BE2C (cell line): ENCODE results near the gene PTPRD.

Experiments
- DNase-seq: peaks from one replicate; pipeline ENCODE4 v3.0.0-alpha.2; 2020
- H3K27me3 ChIP-seq: fragments of 250-450 bp; sonication (Bioruptor Pico); 2 replicates; pipeline ENCODE4 v1.5.1; 2020; ENCODE audit warnings: mild to moderate bottlenecking
- H3K36me3 ChIP-seq: fragments of 250-450 bp; sonication (Bioruptor Pico); 2 replicates; pipeline ENCODE4 v1.5.1; 2020; ENCODE audit warnings: mild to moderate bottlenecking
- H3K4me1 ChIP-seq: fragments of 250-450 bp; sonication (Bioruptor Pico); 2 replicates; pipeline ENCODE4 v1.5.1; 2020
- H3K4me3 ChIP-seq: 2 replicates; pipeline ENCODE4 v1.5.1; 2011; ENCODE audit warnings: low read depth, low read length
- H3K9me3 ChIP-seq: fragments of 250-450 bp; sonication (Bioruptor Pico); 2 replicates; pipeline ENCODE4 v1.5.1; 2020
- TF ChIP-seq, protein P1 (sequence below): IDR thresholded peaks from 2 replicates; pipeline ENCODE4 v1.5.1; 2012; ENCODE audit warnings: mild to moderate bottlenecking, low read depth, low read length

Gene PTPRD

DNA sequence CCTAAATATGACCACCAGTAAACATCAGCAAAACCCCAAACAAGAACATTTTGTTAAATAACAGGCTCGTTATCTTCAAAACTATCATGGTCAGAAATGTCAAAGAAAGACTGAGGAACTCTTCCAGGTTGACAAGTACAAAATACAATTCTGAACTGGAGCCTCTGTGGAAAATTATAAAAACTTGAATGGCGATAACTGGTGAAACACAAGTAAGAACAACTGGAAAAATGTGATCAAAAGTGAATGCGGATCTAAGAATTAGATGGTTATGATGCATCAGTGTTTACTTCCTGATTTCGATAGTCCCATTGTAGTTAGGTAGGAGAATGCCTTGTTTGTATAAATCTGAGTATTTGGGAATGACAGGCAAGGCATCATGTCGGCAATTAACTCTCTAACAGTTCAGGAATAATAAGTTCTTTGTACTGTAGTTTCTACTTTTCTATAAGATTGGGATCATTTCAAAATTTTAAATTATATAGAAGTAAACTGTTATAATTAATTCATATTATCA lies 2073.1 kb downstream of the PTPRD start:
- DNase-seq: no peak
- Histone ChIP-seq H3K4me3 (no peak overlapping the region), H3K27me3 (no peaks in the 10 kb centered on the region), H3K36me3 (no peaks in the 10 kb centered on the region), H3K9me3 (no peaks in the 10 kb centered on the region), H3K4me1 (no peaks in the 10 kb centered on the region)
- TF ChIP-seq, protein P1, sequence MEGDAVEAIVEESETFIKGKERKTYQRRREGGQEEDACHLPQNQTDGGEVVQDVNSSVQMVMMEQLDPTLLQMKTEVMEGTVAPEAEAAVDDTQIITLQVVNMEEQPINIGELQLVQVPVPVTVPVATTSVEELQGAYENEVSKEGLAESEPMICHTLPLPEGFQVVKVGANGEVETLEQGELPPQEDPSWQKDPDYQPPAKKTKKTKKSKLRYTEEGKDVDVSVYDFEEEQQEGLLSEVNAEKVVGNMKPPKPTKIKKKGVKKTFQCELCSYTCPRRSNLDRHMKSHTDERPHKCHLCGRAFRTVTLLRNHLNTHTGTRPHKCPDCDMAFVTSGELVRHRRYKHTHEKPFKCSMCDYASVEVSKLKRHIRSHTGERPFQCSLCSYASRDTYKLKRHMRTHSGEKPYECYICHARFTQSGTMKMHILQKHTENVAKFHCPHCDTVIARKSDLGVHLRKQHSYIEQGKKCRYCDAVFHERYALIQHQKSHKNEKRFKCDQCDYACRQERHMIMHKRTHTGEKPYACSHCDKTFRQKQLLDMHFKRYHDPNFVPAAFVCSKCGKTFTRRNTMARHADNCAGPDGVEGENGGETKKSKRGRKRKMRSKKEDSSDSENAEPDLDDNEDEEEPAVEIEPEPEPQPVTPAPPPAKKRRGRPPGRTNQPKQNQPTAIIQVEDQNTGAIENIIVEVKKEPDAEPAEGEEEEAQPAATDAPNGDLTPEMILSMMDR: no peak

DNA sequence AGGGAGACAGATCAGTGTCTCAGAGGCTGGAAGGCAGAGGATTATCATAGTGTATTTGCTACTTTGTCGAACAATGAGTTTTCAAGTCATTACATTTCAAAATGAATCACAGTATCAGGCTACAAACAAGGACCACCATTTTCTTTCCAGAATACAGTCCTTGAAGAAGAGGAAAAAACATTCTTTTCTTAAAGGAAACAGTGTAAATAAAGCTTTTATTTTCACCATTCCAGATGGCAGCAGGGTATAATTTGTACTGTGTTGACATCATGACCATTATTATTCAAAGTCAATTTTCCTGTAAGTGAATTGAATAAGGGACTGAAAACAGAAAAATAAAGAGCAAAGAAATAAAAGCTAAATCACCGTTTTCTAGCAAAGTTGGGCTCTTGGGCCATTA lies 2076.0 kb downstream of the PTPRD start:
- Histone ChIP-seq H3K27me3 (no peaks in the 10 kb centered on the region), H3K4me3 (no peak overlapping the region), H3K36me3 (no peaks in the 10 kb centered on the region), H3K4me1 (no peaks in the 10 kb centered on the region), H3K9me3 (no peaks in the 10 kb centered on the region)
- no peak for DNase-seq
- TF ChIP-seq, protein P1: no peak

GRCh38 chr9:8534828-8535227 lies 2078.0 kb downstream of the PTPRD start:
- no peak for DNase-seq
- H3K36me3 ChIP-seq: no peaks in the 10 kb centered on the region
- no peak overlapping the region for H3K4me3 ChIP-seq
- no peaks in the 10 kb centered on the region for H3K9me3 ChIP-seq
- TF ChIP-seq, protein P1: no peak
- no peaks in the 10 kb centered on the region for H3K27me3 ChIP-seq
- H3K4me1 ChIP-seq: no peaks in the 10 kb centered on the region

GRCh38 chr9:8533681-8534080 lies 2079.1 kb downstream of the PTPRD start:
- TF ChIP-seq, protein P1: no peak
- DNase-seq: no peak
- Histone ChIP-seq H3K4me3 (no peak overlapping the region), H3K36me3 (no peaks in the 10 kb centered on the region), H3K9me3 (no peaks in the 10 kb centered on the region), H3K27me3 (no peaks in the 10 kb centered on the region), H3K4me1 (no peaks in the 10 kb centered on the region)

DNA sequence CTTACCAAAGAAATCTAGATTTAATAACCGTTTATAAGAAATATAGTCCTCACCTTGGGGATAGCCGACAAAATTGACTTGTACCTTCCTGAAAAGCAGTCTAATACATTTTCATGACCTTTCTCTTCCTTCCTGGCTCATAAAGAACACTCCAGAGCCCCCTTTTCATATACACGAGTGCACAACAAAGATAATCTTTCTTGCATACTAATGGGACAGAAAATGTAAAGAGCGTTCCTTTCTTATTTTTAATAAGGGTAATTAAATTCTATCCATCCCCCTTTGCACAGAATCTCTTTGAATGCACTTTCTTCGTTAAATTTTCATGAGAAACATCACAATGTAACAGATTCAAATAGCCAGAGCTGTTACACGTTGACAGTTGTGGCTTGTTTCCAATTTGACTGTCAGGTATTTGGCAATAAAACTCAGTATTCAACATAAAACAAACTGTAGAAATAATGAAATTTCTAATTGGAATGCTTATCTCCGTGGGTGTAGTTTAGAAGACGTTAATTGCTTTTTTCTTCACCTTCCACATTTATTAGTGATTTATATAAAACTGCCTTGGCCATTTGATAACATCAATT lies 2080.9 kb downstream of the PTPRD start:
- Histone ChIP-seq H3K9me3 (no peaks in the 10 kb centered on the region), H3K4me3 (no peak overlapping the region), H3K4me1 (no peaks in the 10 kb centered on the region), H3K36me3 (no peaks in the 10 kb centered on the region), H3K27me3 (no peaks in the 10 kb centered on the region)
- no peak for DNase-seq
- TF ChIP-seq, protein P1: no peak

GRCh38 chr9:8521112-8521511 lies 2091.7 kb downstream of the PTPRD start:
- no peaks in the 10 kb centered on the region for H3K36me3 ChIP-seq
- TF ChIP-seq, protein P1: no peak
- no peaks in the 10 kb centered on the region for H3K27me3 ChIP-seq
- H3K4me3 ChIP-seq: no peak overlapping the region
- no peaks in the 10 kb centered on the region for H3K4me1 ChIP-seq
- no peaks in the 10 kb centered on the region for H3K9me3 ChIP-seq
- no peak for DNase-seq
